ENCODE results near the gene ZNF488. TPM values are rescaled to one million over a fixed set of nuclear protein-coding genes. Genes with fewer than 3 reads are reported as not detected.

Gene ZNF488
- total RNA-seq, 5 donors from 2014 or later (not counting 1 experiment from before 2014, with no cell fraction given) = not detected

GRCh38 chr10:47372726-47373125, 11.4 kb downstream of the ZNF488 start:
- POLR2A ChIA-PET = no interaction called here
- ATAC-seq (replicated peaks in 1 of 4) (no peak), DNase-seq (peak in 1 of 35 experiments; percentile 11)
- H3K4me1 Mint-ChIP-seq = peaks cover 5 to 15% (median 8%) of the 10 kb centered on the region in 3 donors
- peaks cover 23 to 26% of the 10 kb centered on the region in 2 donors for H3K27me3 Mint-ChIP-seq
- Histone ChIP-seq H3K4me3 (ENCODE audit: control insufficient read depth in 1 of 2, extremely low read depth in 1 of 2, low read length in 1 of 2) (no peak overlapping the region), H3K4me1 (ENCODE audit: control insufficient read depth in 1 of 2, extremely low read depth in 1 of 2, insufficient read depth in 2 of 2, low read length in 2 of 2) (peaks cover 6 to 10% of the 10 kb centered on the region in 2 experiments), H3K27me3 (replicated peaks in 1 of 2; ENCODE audit: control insufficient read depth in 2 of 2, extremely low read depth in 1 of 2, insufficient read depth in 2 of 2, low read length in 1 of 2) (peaks cover 0 to 35% of the 10 kb centered on the region in 2 experiments), H3K36me3 (ENCODE audit: control insufficient read depth in 2 of 2, extremely low read depth in 1 of 2, insufficient read depth in 1 of 2, low read length in 1 of 2) (no peaks in the 10 kb centered on the region), H3K9me3 (no peaks in the 10 kb centered on the region), H3K27ac (ENCODE audit: low read length) (no peak overlapping the region)
- CTCF ChIA-PET = no interaction called here
- H3K4me3 Mint-ChIP-seq = no peak overlapping the region
- no peak overlapping the region for H3K27ac Mint-ChIP-seq
- H3K9me3 Mint-ChIP-seq = no peaks in the 10 kb centered on the region
- no peaks in the 10 kb centered on the region for H3K36me3 Mint-ChIP-seq
- WGBS (ENCODE audit: insufficient coverage) = 70% methylated on average over 5 of the region's 6 CpGs

DNA sequence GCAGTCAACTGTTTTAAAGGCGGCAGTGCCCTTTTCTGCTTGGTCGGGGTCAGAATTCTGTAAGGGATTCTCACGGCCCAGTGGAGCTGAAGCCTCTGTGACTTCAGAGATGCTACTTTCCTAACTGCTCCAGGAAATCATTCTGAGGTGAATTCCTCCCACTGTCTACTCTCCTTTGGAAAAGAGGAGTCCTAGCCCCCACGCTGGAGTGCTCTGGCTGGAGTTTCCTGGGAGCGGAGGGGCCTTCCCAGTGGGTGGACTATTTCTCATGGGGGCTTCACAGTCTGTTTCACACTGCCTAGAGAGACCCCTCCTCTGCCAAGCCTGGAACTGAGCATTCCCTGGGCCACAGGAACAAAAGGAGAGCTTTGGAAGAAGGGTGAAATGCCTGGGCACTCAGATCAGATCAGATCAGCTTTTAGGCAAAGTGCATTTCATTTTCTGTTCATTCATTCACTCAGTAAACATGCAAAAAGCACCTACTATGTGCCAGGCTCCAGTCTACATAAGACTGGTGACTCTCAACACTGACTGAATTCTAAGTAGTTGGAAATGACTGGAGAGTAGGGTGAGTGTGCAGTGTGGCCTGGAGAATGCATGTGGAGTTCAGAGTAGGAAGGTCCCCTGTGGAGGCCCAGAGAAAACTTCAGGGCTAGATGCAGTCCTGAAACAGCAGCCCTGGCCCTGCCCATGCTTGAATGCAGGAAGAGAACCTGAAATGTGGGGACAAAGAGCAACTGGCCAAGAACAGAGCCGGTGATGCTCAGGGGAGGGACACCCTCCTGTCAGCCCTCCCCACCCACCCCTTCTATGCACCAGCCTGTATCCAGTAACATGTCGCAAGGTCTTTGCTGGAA, 12.2 kb downstream of the ZNF488 start:
- ATAC-seq (replicated peaks in 1 of 4) (no peak), DNase-seq (no peak)
- Histone ChIP-seq H3K27ac (ENCODE audit: low read length) (no peak overlapping the region), H3K4me3 (ENCODE audit: control insufficient read depth in 1 of 2, extremely low read depth in 1 of 2, low read length in 1 of 2) (no peak overlapping the region), H3K9me3 (no peaks in the 10 kb centered on the region), H3K4me1 (ENCODE audit: control insufficient read depth in 1 of 2, extremely low read depth in 1 of 2, insufficient read depth in 2 of 2, low read length in 2 of 2) (peaks cover 6 to 10% of the 10 kb centered on the region in 2 experiments), H3K27me3 (replicated peaks in 1 of 2; ENCODE audit: control insufficient read depth in 2 of 2, extremely low read depth in 1 of 2, insufficient read depth in 2 of 2, low read length in 1 of 2) (peaks cover 0 to 27% of the 10 kb centered on the region in 2 experiments), H3K36me3 (ENCODE audit: control insufficient read depth in 2 of 2, extremely low read depth in 1 of 2, insufficient read depth in 1 of 2, low read length in 1 of 2) (no peaks in the 10 kb centered on the region)
- ChIA-PET CTCF (no interaction called here), POLR2A (no interaction called here)
- peaks cover 15 to 17% of the 10 kb centered on the region in 2 donors for H3K27me3 Mint-ChIP-seq
- H3K27ac Mint-ChIP-seq = peak overlapping the region in 1 of 2 donors; percentile 8
- no peaks in the 10 kb centered on the region for H3K36me3 Mint-ChIP-seq
- no peaks in the 10 kb centered on the region for H3K9me3 Mint-ChIP-seq
- 92% methylated on average over 3 of the region's 7 CpGs for WGBS (ENCODE audit: insufficient coverage)
- no peak overlapping the region for H3K4me3 Mint-ChIP-seq
- H3K4me1 Mint-ChIP-seq = peaks cover 0 to 9% (median 0%) of the 10 kb centered on the region in 3 donors

GRCh38 chr10:47370878-47371277, 13.2 kb downstream of the ZNF488 start:
- ChIA-PET CTCF (no interaction called here), POLR2A (no interaction called here)
- H3K36me3 ChIP-seq (ENCODE audit: control insufficient read depth in 2 of 2, extremely low read depth in 1 of 2, insufficient read depth in 1 of 2, low read length in 1 of 2) = no peaks in the 10 kb centered on the region
- Mint-ChIP-seq H3K4me1 (peaks cover 0 to 9% (median 0%) of the 10 kb centered on the region in 3 donors), H3K9me3 (no peaks in the 10 kb centered on the region), H3K27ac (no peak overlapping the region), H3K27me3 (peaks cover 9% of the 10 kb centered on the region in 2 donors), H3K36me3 (no peaks in the 10 kb centered on the region), H3K4me3 (no peak overlapping the region)
- WGBS (ENCODE audit: insufficient coverage) = 98% methylated on average over 6 of the region's 7 CpGs
- no peak for DNase-seq
- H3K9me3 ChIP-seq = no peaks in the 10 kb centered on the region
- peaks cover 0 to 21% of the 10 kb centered on the region in 2 experiments for H3K27me3 ChIP-seq (replicated peaks in 1 of 2; ENCODE audit: control insufficient read depth in 2 of 2, extremely low read depth in 1 of 2, insufficient read depth in 2 of 2, low read length in 1 of 2)
- no peak for ATAC-seq (replicated peaks in 1 of 4)
- no peak overlapping the region for H3K27ac ChIP-seq (ENCODE audit: low read length)
- H3K4me1 ChIP-seq (ENCODE audit: control insufficient read depth in 1 of 2, extremely low read depth in 1 of 2, insufficient read depth in 2 of 2, low read length in 2 of 2) = peaks cover 6 to 10% of the 10 kb centered on the region in 2 experiments
- H3K4me3 ChIP-seq (ENCODE audit: control insufficient read depth in 1 of 2, extremely low read depth in 1 of 2, low read length in 1 of 2) = no peak overlapping the region

DNA sequence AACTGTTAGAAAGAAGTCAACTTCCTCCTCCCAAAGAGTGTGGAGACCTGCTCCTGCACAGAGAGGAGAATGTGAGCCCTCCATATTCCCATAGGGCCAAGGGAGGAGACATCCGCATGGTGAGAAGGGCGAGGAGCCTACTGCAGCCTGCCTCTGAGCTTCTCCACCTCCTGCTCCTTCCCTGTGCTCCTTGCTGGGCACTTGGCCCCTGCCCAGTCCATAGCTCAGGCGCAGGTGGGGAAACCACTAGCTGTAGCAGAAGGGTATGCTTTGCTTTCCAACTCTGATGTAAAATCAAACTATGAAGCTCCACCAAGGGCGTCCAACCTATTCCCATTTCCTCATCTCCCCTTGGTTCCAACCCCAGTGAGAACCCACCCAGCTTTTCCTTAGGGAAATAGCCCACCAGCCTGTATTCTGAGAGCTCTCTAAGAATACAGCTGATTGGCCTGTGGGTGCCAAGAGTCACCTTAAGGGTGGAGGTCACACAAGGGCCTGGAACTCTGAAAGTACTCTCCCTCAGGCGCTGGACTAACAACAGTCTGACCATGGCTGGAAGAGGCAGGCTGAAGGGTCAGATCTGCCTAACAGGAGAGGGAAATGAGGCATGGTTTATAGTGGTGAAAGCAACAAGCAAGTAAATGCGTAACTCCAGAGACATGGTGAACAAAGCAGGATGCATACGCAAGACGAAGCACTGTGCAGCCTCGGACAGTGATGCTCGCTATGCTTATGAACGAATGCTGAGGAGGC, 13.9 kb downstream of the ZNF488 start:
- H3K27ac ChIP-seq (ENCODE audit: low read length) = no peak overlapping the region
- peaks cover 2% of the 10 kb centered on the region in 2 donors for H3K27me3 Mint-ChIP-seq
- ATAC-seq (replicated peaks in 1 of 4) = no peak
- no peaks in the 10 kb centered on the region for H3K36me3 ChIP-seq (ENCODE audit: control insufficient read depth in 2 of 2, extremely low read depth in 1 of 2, insufficient read depth in 1 of 2, low read length in 1 of 2)
- H3K9me3 Mint-ChIP-seq = no peaks in the 10 kb centered on the region
- CTCF ChIA-PET = no interaction called here
- no peak overlapping the region for H3K4me3 Mint-ChIP-seq
- DNase-seq = peak in 1 of 35 experiments; percentile 12
- WGBS (ENCODE audit: insufficient coverage) = 88% methylated on average over 6 of the region's 11 CpGs
- POLR2A ChIA-PET = interaction anchor here in 1 of 2 donors (0.8 kb wide), 1 partner anchor 1011 kb away, joined by 3 read pairs; no protein-coding TSS in a partner anchor
- H3K36me3 Mint-ChIP-seq = no peaks in the 10 kb centered on the region
- H3K4me3 ChIP-seq (ENCODE audit: control insufficient read depth in 1 of 2, extremely low read depth in 1 of 2, low read length in 1 of 2) = no peak overlapping the region
- no peak overlapping the region for H3K27ac Mint-ChIP-seq
- peaks cover 6 to 10% of the 10 kb centered on the region in 2 experiments for H3K4me1 ChIP-seq (ENCODE audit: control insufficient read depth in 1 of 2, extremely low read depth in 1 of 2, insufficient read depth in 2 of 2, low read length in 2 of 2)
- H3K4me1 Mint-ChIP-seq = peaks cover 0 to 9% (median 0%) of the 10 kb centered on the region in 3 donors
- peaks cover 0 to 20% of the 10 kb centered on the region in 2 experiments for H3K27me3 ChIP-seq (replicated peaks in 1 of 2; ENCODE audit: control insufficient read depth in 2 of 2, extremely low read depth in 1 of 2, insufficient read depth in 2 of 2, low read length in 1 of 2)
- no peaks in the 10 kb centered on the region for H3K9me3 ChIP-seq

DNA sequence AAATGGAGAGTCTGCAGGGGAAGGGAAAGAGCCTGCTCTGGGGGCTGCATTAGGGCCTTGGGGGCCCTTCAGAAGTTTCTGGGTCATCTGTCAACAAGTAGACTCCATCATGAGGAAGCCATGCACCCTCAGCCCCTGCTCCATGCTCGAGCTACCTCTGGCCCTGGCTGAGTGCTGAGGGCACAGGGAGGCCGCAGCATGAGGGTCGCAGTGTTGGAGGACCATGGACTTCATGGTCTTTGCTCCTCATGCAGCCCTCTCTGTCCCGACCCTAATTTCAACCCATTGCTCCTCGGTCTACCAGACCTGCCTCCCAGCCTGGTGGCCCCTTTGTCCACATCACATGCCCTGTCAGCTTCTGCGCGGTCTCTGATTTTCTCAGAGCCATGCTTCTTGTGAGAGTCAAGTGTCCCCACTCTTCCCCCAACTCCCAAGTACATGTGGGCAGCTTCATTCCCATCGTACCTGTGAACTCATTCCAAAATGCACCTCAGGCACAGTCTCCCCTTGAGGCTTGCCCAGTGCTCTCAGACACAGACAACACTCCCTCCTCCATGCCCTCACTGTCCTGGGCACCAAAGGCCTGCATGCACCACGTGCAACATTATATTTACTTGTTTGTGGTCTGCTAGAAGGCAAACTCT, 14.7 kb downstream of the ZNF488 start:
- H3K36me3 Mint-ChIP-seq = no peaks in the 10 kb centered on the region
- H3K9me3 ChIP-seq = no peaks in the 10 kb centered on the region
- peak in 1 of 35 experiments; percentile 10 for DNase-seq
- peaks cover 0 to 20% of the 10 kb centered on the region in 2 experiments for H3K27me3 ChIP-seq (replicated peaks in 1 of 2; ENCODE audit: control insufficient read depth in 2 of 2, extremely low read depth in 1 of 2, insufficient read depth in 2 of 2, low read length in 1 of 2)
- H3K27ac ChIP-seq (ENCODE audit: low read length) = no peak overlapping the region
- H3K27me3 Mint-ChIP-seq = peaks cover 0 to 2% of the 10 kb centered on the region in 2 donors
- ATAC-seq (replicated peaks in 1 of 4) = no peak
- no peaks in the 10 kb centered on the region for H3K9me3 Mint-ChIP-seq
- no peak overlapping the region for H3K4me3 ChIP-seq (ENCODE audit: control insufficient read depth in 1 of 2, extremely low read depth in 1 of 2, low read length in 1 of 2)
- H3K4me1 ChIP-seq (ENCODE audit: control insufficient read depth in 1 of 2, extremely low read depth in 1 of 2, insufficient read depth in 2 of 2, low read length in 2 of 2) = peaks cover 6 to 10% of the 10 kb centered on the region in 2 experiments
- H3K36me3 ChIP-seq (ENCODE audit: control insufficient read depth in 2 of 2, extremely low read depth in 1 of 2, insufficient read depth in 1 of 2, low read length in 1 of 2) = no peaks in the 10 kb centered on the region
- H3K4me3 Mint-ChIP-seq = no peak overlapping the region
- WGBS (ENCODE audit: insufficient coverage) = 75% methylated on average over 8 of the region's 9 CpGs
- no peak overlapping the region for H3K27ac Mint-ChIP-seq
- CTCF ChIA-PET = interaction anchor here in 1 of 2 donors (0.6 kb wide), 1 partner anchor 96 kb away, joined by 3 read pairs; no protein-coding TSS in a partner anchor
- peaks cover 0 to 9% (median 0%) of the 10 kb centered on the region in 3 donors for H3K4me1 Mint-ChIP-seq
- POLR2A ChIA-PET = interaction anchor here in 1 of 2 donors (0.8 kb wide), 1 partner anchor 1012 kb away, joined by 3 read pairs; no protein-coding TSS in a partner anchor
